GM21367 (cell line): Measurements from ENCODE around the gene TTBK1.

Experiments
- ATAC-seq: cut with Tn5 transposase; IDR thresholded peaks from one replicate; pipeline ENCODE4 v1.9.1; 2021; ENCODE audit not compliant: unreplicated experiment

Gene TTBK1

GRCh38 chr6:43242908-43243663 lies at the start of gene TTBK1:
Gene TTBK1 (plus strand): TSS chr6:43243481. CDS start chr6:43246661, 3,180 bp downstream.
- no peak for ATAC-seq

DNA sequence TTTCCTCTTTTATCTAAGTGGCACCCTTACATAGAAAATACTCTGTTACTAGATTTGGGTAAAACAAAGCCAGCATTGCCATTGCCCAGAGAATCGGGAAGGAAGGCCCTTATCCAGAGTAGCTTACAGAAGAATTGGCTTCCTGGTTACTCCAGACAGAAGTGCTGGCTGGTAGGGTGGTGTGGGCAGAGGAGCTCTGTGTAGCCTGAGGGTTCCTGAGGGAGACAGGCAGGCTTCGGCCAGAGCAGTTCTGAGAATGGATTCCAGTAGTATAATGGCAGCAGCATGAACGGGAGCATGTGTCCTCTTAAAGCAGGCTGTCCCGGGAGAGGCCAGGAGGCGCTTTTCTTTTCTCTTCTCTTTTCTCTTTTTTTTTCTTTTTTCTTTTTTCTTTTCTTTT lies 49.4 kb upstream of the TTBK1 start:
- no peak for ATAC-seq

GRCh38 chr6:43196337-43196736 lies 46.9 kb upstream of the TTBK1 start:
- no peak for ATAC-seq

DNA sequence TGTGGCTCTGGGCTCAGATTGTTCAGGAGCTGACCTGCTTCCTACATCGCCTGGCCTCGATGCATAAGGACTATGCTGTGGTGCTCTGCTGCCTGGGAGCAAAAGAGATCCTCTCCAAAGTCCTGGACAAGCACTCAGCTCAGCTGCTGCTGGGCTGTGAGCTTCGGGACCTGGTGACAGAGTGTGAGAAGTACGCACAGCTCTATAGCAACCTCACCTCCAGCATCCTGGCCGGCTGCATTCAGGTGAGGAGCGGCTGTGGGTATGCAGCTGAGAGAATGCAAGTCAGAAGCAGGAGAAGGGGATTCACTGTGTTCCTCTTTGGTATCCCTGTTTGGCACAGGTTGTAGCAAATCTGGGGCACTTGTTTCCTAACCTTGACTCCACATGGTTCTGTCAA lies 43.4 kb upstream of the TTBK1 start:
- no peak for ATAC-seq

- ATAC-seq: no peak
Measured at GRCh38 chr6:43200541-43200940, 42.7 kb upstream of the TTBK1 start.

- no peak for ATAC-seq
Measured at GRCh38 chr6:43202451-43202850, 40.8 kb upstream of the TTBK1 start.

DNA sequence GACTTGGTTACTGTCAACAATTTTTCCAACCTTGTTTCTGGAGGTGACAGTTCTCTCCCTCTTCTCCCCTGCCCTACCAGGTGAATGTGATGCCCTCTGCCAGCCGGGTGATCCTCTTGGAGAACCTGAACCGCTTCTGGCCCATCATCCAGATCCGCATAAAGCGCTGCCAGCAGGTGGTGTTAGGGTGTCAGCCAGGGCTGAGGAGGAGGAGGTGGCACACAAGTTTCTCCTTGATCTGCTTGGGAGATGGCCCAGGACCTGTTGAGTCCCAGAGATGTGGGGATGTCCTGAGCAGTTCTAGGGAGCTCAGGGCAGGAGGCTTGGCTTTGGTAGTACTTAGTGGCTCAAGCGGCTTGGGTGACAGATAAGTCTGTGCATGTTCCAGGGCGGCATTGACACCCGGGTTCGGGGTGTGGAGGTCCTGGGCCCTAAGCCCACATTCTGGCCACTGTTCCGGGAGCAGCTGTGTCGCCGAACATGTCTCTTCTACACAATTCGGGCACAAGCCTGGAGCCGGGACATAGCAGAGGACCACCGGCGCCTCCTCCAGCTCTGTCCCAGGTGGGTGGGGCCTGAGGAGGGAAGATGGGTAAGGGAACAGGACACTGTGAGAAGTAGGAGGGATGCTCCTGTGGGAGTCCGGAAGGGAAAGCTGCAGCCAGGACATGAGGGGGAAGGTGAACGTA lies 40.1 kb upstream of the TTBK1 start:
- ATAC-seq: no peak

DNA sequence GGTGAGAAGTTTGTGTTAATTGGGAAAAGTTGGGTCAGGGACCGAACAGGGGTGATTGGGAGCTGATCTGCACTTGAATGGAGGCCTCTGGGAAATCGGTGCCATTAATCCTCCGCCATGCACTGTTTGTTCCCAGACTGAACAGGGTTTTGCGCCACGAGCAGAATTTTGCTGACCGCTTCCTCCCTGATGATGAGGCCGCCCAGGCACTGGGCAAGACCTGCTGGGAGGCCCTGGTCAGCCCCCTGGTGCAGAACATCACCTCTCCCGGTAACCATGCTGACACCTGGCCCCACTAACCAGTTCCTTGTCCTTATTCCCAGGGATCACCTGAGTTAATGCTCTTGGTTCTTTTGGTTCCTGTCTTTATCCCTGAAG lies 39.6 kb upstream of the TTBK1 start:
- no peak for ATAC-seq

DNA sequence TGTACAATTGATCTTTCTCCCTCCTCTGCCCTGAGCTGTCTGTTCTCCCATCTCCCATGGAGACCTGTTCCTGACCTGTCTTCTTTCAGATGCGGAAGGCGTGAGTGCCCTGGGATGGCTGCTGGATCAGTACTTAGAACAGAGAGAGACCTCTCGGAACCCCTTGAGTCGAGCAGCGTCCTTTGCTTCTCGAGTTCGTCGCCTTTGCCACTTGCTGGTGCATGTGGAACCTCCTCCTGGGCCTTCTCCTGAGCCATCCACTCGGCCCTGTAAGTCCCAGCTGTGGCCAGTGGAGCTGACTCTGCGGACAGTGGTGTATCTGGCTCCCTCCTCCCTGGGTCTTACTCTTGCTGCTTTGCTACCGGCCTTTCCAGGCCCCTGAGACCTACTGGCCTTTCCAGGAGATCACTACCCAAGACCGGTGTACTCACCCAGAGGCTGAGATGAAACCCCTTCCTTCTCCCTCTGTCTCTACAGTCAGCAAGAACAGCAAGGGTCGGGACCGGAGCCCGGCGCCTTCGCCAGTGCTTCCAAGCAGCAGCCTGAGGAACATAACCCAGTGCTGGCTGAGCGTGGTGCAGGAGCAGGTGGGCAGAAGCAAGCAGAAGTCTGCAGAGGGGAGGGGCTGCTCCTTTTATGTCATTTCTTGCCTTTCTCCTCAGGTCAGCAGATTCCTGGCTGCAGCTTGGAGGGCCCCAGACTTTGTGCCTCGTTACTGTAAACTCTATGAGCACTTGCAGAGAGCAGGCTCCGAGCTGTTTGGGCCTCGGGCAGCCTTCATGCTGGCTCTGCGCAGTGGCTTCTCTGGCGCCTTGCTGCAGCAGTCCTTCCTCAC lies 38.8 kb upstream of the TTBK1 start:
- no peak for ATAC-seq

DNA sequence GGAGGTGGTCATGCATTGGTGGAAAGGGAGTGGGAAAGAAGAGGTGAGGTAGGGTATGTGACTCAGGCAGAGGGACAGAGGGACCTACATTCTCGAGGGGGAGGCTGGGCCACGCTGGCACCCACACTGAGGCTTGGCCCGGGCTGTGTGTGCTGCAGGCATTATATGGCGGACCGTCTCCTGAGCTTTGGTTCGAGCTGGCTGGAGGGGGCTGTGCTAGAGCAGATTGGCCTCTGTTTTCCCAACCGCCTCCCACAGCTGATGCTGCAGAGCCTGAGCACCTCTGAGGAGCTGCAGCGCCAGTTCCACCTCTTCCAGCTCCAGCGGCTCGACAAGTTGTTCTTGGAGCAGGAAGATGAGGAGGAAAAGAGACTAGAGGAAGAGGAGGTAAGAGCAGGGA lies 37.4 kb upstream of the TTBK1 start:
- ATAC-seq: no peak

GRCh38 chr6:43207286-43207685 lies 36.0 kb upstream of the TTBK1 start:
- ATAC-seq: no peak

DNA sequence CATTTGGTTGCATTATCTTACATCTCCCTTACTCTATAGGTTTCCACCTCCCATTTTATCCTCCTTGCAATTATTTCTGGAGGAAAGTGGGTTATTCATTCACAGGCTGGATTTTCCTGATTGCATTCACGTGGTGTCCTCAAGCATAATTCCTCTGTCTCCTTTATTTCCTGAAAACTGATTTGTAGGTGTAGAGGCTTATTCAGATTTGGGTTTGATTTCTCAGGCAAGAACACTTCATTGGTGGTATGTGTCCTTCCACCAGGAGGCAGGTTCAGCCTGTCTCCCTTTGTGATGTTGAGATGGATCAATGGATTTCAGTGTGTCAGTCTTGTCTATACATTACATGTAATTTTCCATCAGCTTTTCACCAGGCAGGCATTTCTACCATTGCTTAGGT lies 31.3 kb upstream of the TTBK1 start:
- ATAC-seq: no peak

DNA sequence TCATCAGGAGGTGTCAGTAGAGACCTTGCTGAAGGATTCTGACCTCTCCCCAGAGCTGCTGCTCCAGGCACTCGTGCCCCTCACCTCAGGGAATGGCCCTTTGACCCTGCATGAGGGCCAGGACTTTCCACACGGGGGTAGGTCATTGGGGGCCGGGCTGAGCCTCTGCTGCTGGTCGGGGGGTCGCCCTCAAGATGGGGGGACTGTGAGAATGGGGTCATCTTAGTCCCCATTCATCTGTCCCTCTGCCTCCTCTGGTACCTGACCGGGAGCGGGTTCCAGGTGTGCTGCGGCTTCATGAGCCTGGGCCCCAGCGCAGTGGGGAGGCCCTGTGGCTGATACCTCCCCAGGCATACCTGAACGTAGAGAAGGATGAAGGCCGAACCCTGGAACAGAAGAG lies 29.9 kb upstream of the TTBK1 start:
- no peak for ATAC-seq

- no peak for ATAC-seq
Measured at GRCh38 chr6:43215066-43215465, 28.2 kb upstream of the TTBK1 start.

DNA sequence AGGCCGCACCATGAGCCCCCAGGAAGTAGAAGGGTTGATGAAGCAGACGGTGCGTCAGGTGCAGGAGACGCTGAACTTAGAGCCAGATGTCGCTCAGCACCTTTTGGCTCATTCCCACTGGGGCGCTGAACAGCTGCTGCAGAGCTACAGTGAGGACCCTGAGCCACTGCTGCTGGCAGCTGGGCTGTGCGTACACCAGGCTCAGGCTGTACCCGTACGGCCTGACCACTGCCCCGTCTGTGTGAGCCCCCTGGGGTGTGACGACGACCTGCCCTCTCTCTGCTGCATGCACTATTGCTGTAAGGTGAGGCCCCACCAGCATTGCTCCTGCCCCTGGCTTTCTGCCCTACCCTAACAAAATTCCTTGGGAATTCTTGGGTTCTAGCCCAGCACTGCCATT lies 27.1 kb upstream of the TTBK1 start:
- no peak for ATAC-seq

- ATAC-seq: no peak
Measured at GRCh38 chr6:43217351-43217750, 25.9 kb upstream of the TTBK1 start.

DNA sequence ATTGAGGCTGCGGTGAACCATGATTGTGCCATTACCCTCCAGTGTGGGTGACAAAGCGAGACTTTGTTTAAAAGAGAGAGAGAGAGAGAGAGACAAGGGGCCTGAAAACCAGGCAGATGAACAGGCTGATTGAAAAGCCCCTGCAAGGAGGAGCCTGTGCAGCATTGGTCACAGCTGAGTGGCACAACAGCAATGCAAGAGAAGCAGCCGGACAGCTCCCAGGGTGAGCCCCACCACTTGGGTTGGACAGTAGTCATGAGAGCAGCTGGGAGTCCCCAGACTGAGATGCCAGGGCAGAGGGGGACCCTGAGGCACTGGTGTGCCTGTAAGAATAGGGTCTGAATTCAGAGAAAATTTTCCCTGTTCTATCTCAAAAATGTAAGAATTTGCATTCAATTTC lies 24.2 kb upstream of the TTBK1 start:
- no peak for ATAC-seq

- no peak for ATAC-seq
Measured at GRCh38 chr6:43219814-43220213, 23.5 kb upstream of the TTBK1 start.

DNA sequence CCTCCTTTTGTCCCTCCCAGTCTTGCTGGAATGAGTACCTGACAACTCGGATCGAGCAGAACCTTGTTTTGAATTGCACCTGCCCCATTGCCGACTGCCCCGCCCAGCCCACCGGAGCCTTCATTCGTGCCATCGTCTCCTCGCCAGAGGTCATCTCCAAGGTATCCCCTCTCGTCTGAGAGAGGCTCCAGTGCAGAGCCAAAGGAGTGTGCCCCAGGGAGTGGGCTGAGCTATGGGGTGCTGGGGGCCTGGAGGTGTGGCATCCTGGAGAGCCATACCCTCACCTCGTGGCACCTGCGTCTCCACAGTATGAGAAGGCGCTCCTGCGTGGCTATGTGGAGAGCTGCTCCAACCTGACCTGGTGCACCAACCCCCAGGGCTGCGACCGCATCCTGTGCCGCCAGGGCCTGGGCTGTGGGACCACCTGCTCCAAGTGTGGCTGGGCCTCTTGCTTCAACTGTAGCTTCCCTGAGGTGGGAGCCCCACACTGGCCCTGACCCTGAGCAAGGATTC lies 22.8 kb upstream of the TTBK1 start:
- no peak for ATAC-seq

- ATAC-seq: no peak
Measured at GRCh38 chr6:43221046-43221972, 22.0 kb upstream of the TTBK1 start.
